HL-60 (cell line): Measurements from ENCODE around the gene KIAA0586.

Experiments
- DNase-seq, 2 experiments: peaks; one replicate each; pipeline ENCODE4 v3.0.0-alpha.2; 2010 to 2020; ENCODE audit warnings: low read depth in 1 of 2, low spot score in 1 of 2
- H3K27ac ChIP-seq: fragments of 250-450 bp; sonication (Bioruptor Pico); replicated peaks from 2 replicates; pipeline ENCODE4 v1.5.1; 2020; ENCODE audit warnings: mild to moderate bottlenecking, moderate library complexity
- H3K27me3 ChIP-seq: fragments of 250-450 bp; sonication (Bioruptor Pico); 2 replicates; pipeline ENCODE4 v1.5.1; 2021; ENCODE audit warnings: mild to moderate bottlenecking, moderate library complexity; ENCODE audit not compliant: insufficient read depth, poor library complexity, severe bottlenecking
- H3K4me3 ChIP-seq: replicated peaks from 2 replicates; pipeline ENCODE4 v1.5.1; 2011; ENCODE audit warnings: mild to moderate bottlenecking, control low read depth, low read length; ENCODE audit not compliant: insufficient read depth
- CTCF ChIP-seq: IDR thresholded peaks from one replicate; pipeline ENCODE4 v1.5.1; 2011; ENCODE audit warnings: low read length, control low read depth, inconsistent platforms; ENCODE audit not compliant: insufficient read depth
- GABPA ChIP-seq: IDR thresholded peaks from 2 replicates; pipeline ENCODE4 v1.6.1; 2012; ENCODE audit warnings: low read depth
- POLR2AphosphoS5 ChIP-seq: IDR thresholded peaks from 2 replicates; pipeline ENCODE4 v1.6.1; 2012; ENCODE audit warnings: low read depth
- REST ChIP-seq: IDR thresholded peaks from 2 replicates; pipeline ENCODE4 v1.6.1; 2012; ENCODE audit warnings: low read depth; ENCODE audit not compliant: insufficient replicate concordance
- SPI1 ChIP-seq: IDR thresholded peaks from 2 replicates; pipeline ENCODE4 v1.6.1; 2012; ENCODE audit warnings: low read depth, mild to moderate bottlenecking, borderline replicate concordance

KIAA0586 gene

GRCh38 chr14:58599707-58600106 is 172.2 kb downstream of the KIAA0586 start:
- no peak for DNase-seq
- TF ChIP-seq REST, result no peak
- TF ChIP-seq POLR2AphosphoS5, result no peak
- TF ChIP-seq GABPA, result no peak
- TF ChIP-seq CTCF, result no peak
- TF ChIP-seq SPI1, result no peak
- Histone ChIP-seq H3K27ac (no peak overlapping the region), H3K27me3 (no peaks in the 10 kb centered on the region), H3K4me3 (no peak overlapping the region)
